Measurements from ENCODE around the gene IFNA8. TPM values are rescaled to one million over a fixed set of nuclear protein-coding genes. Genes with fewer than 3 reads are reported as not detected.

IFNA8 gene
- not detected in 2 replicates for total RNA-seq

GRCh38 chr9:21408817-21409216 is at the start of gene IFNA8:
TSS of gene IFNA8 (plus strand) at chr9:21409117. CDS start at chr9:21409177, 60 bp downstream.

GRCh38 chr9:21367957-21368356 is 41.0 kb upstream of the IFNA8 start, which contains the start of gene IFNA13:
TSS of gene IFNA13 (minus strand) at chr9:21368057. CDS start at chr9:21368010, 47 bp downstream.

GRCh38 chr9:21385131-21385670 is 23.7 kb upstream of the IFNA8 start, which contains the start of gene IFNA2:
TSS of gene IFNA2 (minus strand) at chr9:21385398. CDS start at chr9:21385329, 69 bp downstream.

GRCh38 chr9:21440139-21440538 is 31.2 kb downstream of the IFNA8 start, which contains the start of gene IFNA1:
TSS of gene IFNA1 (plus strand) at chr9:21440439. CDS start at chr9:21440508, 69 bp downstream.

Other genes starting within 250 kb of the IFNA8 start
- not detected in 2 replicates for gene IFNA21, start 242.5 kb upstream of the IFNA8 start, total RNA-seq
- not detected in 2 replicates for gene IFNA4, start 221.5 kb upstream of the IFNA8 start, total RNA-seq
- gene IFNA7, start 206.9 kb upstream of the IFNA8 start, total RNA-seq, result not detected in 2 replicates
- not detected in 2 replicates for gene IFNA10, start 202.0 kb upstream of the IFNA8 start, total RNA-seq
- gene IFNA16, start 191.8 kb upstream of the IFNA8 start, total RNA-seq, result not detected in 2 replicates
- not detected in 2 replicates for gene IFNA17, start 180.9 kb upstream of the IFNA8 start, total RNA-seq
- gene IFNA14, start 169.1 kb upstream of the IFNA8 start, total RNA-seq, result not detected in 2 replicates
- not detected in 2 replicates for gene IFNA5, start 103.8 kb upstream of the IFNA8 start, total RNA-seq
- 20.5 and 26.0 TPM in 2 replicates for gene KLHL9, start 73.7 kb upstream of the IFNA8 start, total RNA-seq
- not detected in 2 replicates for gene IFNA6, start 58.2 kb upstream of the IFNA8 start, total RNA-seq
- not detected in 2 replicates for gene IFNA13, start 41.1 kb upstream of the IFNA8 start, total RNA-seq
- gene IFNA2, start 23.7 kb upstream of the IFNA8 start, total RNA-seq, result not detected in 2 replicates
- not detected in 2 replicates for gene IFNA1, start 31.3 kb downstream of the IFNA8 start, total RNA-seq
- gene IFNE, start 73.2 kb downstream of the IFNA8 start, total RNA-seq, result 0.34 and 0.56 TPM in 2 replicates

Measured in cardiac ventricle fibroblast (primary cell).